ENCODE data around the gene CD83. TPM values are rescaled to one million over a fixed set of nuclear protein-coding genes. Genes with fewer than 3 reads are reported as not detected.

CD83 gene
- total RNA-seq, 4 donors from 2014 or later: 2.0 to 16.9 (median 7.9) TPM

DNA sequence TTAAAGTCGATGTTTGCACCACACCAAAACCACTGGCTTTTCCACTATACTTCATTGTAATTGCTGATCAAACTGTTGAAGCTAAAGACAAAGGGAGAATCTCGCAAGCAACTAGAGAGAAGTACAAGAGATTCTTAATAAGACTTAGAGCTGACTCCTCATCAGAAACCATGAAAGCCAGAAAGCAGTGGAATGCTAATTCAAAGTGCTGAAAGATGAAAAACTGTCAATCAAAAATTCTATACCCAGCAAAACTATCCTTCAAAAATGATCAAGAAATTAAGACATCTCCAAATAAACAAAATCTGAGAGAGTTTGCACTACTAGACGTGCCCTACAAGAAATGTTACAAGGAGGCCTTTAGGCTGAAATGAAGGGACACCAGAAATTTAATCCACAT, 52.6 kb downstream of the CD83 start:
- no peaks in the 10 kb centered on the region for H3K4me1 ChIP-seq
- H3K9me3 ChIP-seq: no peaks in the 10 kb centered on the region
- DNase-seq: no peak
- TF ChIP-seq, protein P1, sequence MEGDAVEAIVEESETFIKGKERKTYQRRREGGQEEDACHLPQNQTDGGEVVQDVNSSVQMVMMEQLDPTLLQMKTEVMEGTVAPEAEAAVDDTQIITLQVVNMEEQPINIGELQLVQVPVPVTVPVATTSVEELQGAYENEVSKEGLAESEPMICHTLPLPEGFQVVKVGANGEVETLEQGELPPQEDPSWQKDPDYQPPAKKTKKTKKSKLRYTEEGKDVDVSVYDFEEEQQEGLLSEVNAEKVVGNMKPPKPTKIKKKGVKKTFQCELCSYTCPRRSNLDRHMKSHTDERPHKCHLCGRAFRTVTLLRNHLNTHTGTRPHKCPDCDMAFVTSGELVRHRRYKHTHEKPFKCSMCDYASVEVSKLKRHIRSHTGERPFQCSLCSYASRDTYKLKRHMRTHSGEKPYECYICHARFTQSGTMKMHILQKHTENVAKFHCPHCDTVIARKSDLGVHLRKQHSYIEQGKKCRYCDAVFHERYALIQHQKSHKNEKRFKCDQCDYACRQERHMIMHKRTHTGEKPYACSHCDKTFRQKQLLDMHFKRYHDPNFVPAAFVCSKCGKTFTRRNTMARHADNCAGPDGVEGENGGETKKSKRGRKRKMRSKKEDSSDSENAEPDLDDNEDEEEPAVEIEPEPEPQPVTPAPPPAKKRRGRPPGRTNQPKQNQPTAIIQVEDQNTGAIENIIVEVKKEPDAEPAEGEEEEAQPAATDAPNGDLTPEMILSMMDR (IDR thresholded peaks at IDR 0.05): no peak
- TF ChIP-seq POLR2A (IDR thresholded peaks at IDR 0.05): no peak
- H3K4me3 ChIP-seq: no peak overlapping the region
- intact Hi-C loops (cut with DNase I; ENCODE audit: low total_unique reads): no loop called here
- H3K36me3 ChIP-seq: no peaks in the 10 kb centered on the region
- H3K27me3 ChIP-seq: no peaks in the 10 kb centered on the region
- no peak overlapping the region for H3K27ac ChIP-seq

DNA sequence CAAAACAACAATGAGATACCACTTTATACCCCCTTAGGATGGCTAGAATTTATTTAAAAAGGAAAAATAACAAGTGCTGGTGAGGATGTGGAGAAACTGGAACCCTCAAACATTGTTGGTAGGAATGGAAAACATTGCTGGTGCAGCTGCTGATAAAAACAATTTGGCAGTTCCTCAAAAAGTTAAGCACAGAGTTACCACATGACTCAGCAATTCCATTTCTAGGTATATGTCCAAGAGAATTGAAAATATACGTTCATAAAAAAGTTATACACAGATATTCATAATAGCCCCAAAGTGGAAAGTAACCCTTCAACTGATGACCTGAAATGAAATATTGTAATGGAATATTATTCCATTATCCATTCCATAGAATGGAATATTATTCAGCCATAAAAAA, 55.0 kb downstream of the CD83 start:
- Histone ChIP-seq H3K27ac (no peak overlapping the region), H3K36me3 (no peaks in the 10 kb centered on the region), H3K9me3 (no peaks in the 10 kb centered on the region), H3K27me3 (no peaks in the 10 kb centered on the region), H3K4me3 (no peak overlapping the region), H3K4me1 (no peaks in the 10 kb centered on the region)
- no peak for DNase-seq
- no peak for TF ChIP-seq POLR2A (IDR thresholded peaks at IDR 0.05)
- TF ChIP-seq, protein P1 (IDR thresholded peaks at IDR 0.05): no peak
- intact Hi-C loops (cut with DNase I; ENCODE audit: low total_unique reads): no loop called here

DNA sequence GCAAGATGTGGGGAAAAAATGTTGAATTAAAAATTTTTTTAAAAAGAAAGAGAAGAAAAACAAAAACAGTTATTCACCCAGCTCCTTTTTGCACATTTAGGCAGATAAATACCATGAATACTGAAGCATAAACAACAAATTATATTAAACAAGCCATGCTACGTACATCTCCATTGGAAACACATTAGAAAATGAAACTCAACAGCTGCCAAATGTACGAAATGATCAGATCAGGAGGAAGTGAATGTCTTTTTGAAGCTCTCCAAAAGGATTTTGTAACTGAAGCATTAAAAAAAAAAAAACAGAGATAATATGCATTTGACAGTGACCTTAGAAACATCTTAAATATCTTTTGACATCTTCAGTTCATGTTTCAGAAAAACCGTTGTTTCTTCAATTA, 56.7 kb downstream of the CD83 start:
- Histone ChIP-seq H3K36me3 (no peaks in the 10 kb centered on the region), H3K4me3 (no peak overlapping the region), H3K9me3 (no peaks in the 10 kb centered on the region), H3K4me1 (no peaks in the 10 kb centered on the region), H3K27me3 (no peaks in the 10 kb centered on the region), H3K27ac (no peak overlapping the region)
- no peak for TF ChIP-seq POLR2A (IDR thresholded peaks at IDR 0.05)
- TF ChIP-seq, protein P1 (IDR thresholded peaks at IDR 0.05): no peak
- intact Hi-C loops (cut with DNase I; ENCODE audit: low total_unique reads): no loop called here
- no peak for DNase-seq

- intact Hi-C loops (cut with DNase I; ENCODE audit: low total_unique reads): no loop called here
- no peaks in the 10 kb centered on the region for H3K4me1 ChIP-seq
- DNase-seq: no peak
- H3K4me3 ChIP-seq: no peak overlapping the region
- H3K27me3 ChIP-seq: no peaks in the 10 kb centered on the region
- H3K36me3 ChIP-seq: no peaks in the 10 kb centered on the region
- H3K9me3 ChIP-seq: no peaks in the 10 kb centered on the region
- TF ChIP-seq, protein P1 (IDR thresholded peaks at IDR 0.05): no peak
- no peak for TF ChIP-seq POLR2A (IDR thresholded peaks at IDR 0.05)
- no peak overlapping the region for H3K27ac ChIP-seq
These were observed 57.4 kb downstream of the CD83 start for GRCh38 chr6:14174996-14175395.

- Histone ChIP-seq H3K4me3 (no peak overlapping the region), H3K4me1 (no peaks in the 10 kb centered on the region), H3K36me3 (no peaks in the 10 kb centered on the region), H3K27ac (no peak overlapping the region), H3K9me3 (no peaks in the 10 kb centered on the region), H3K27me3 (no peaks in the 10 kb centered on the region)
- TF ChIP-seq POLR2A (IDR thresholded peaks at IDR 0.05): no peak
- TF ChIP-seq, protein P1 (IDR thresholded peaks at IDR 0.05): no peak
- intact Hi-C loops (cut with DNase I; ENCODE audit: low total_unique reads): no loop called here
- no peak for DNase-seq
These were observed 58.9 kb downstream of the CD83 start for GRCh38 chr6:14176429-14176828.

Measured in uterus (tissue), 4 donors.